ENCODE measurements around the gene TMEM151A. TPM values are rescaled to one million over a fixed set of nuclear protein-coding genes. Genes with fewer than 3 reads are reported as not detected.

The TMEM151A gene
- total and polyA plus RNA-seq, 2 of the 4 experiments (the other 2 are of a cell fraction) = 0.03 TPM; not detected in 1

- H2BK5ac ChIP-seq (ENCODE audit: low read depth, low read length, poor library complexity, severe bottlenecking) = peak overlapping the region; percentile 100
- H3K4me1 ChIP-seq (ENCODE audit: control insufficient read depth, insufficient read depth, low read length) = peaks cover 43% of the 10 kb centered on the region
- H2AFZ ChIP-seq (replicated peaks; ENCODE audit: low read length, poor library complexity) = peak overlapping the region; percentile 96
- H3K9me3 ChIP-seq (ENCODE audit: control insufficient read depth, insufficient read depth, low read length) = no peaks in the 10 kb centered on the region
- TF ChIP-seq, protein P1, sequence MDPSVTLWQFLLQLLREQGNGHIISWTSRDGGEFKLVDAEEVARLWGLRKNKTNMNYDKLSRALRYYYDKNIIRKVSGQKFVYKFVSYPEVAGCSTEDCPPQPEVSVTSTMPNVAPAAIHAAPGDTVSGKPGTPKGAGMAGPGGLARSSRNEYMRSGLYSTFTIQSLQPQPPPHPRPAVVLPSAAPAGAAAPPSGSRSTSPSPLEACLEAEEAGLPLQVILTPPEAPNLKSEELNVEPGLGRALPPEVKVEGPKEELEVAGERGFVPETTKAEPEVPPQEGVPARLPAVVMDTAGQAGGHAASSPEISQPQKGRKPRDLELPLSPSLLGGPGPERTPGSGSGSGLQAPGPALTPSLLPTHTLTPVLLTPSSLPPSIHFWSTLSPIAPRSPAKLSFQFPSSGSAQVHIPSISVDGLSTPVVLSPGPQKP (IDR thresholded peaks at IDR 0.05; ENCODE audit: borderline replicate concordance, low read depth, low read length) = no peak
- peak overlapping the region; percentile 81 for H2BK20ac ChIP-seq (ENCODE audit: low read depth, low read length)
- H3K4me2 ChIP-seq (ENCODE audit: low read depth, low read length) = no peak overlapping the region; the same call in 1 of the 2 replicates
- H4K8ac ChIP-seq (ENCODE audit: low read depth in 2 of 2, low read length in 2 of 2) = peak overlapping the region; percentile 81 to 95
- 0 out of 2 replicates have a peak overlapping the region, but pooled peaks have one; percentile 29 for H3K56ac ChIP-seq (ENCODE audit: extremely low read depth, insufficient read depth, low read length)
- DNase-seq (no peak), ATAC-seq (ENCODE audit: low read depth) (no peak)
- POLR2A ChIA-PET (ENCODE audit: unreplicated experiment) = no interaction called here
- peak overlapping the region; percentile 100 for H2AK5ac ChIP-seq (ENCODE audit: low read depth, low read length)
- BruUV-seq (replicated peaks) = no TSS peak
- no peaks in the 10 kb centered on the region for H3K27me3 ChIP-seq (ENCODE audit: control insufficient read depth, insufficient read depth, low read length)
- H2BK15ac ChIP-seq (ENCODE audit: low read depth, low read length) = peak overlapping the region; percentile 99; the same call in 2 of the 3 replicates
- H4K5ac ChIP-seq (ENCODE audit: low read depth, low read length) = peak overlapping the region; percentile 88
- in situ Hi-C loops (cut with MboI; ENCODE audit: low sequenced_read_pairs) (no loop called here), intact Hi-C loops (cut with micrococcal nuclease) (no loop called here), dilution Hi-C loops (cut with HindIII; ENCODE audit: low sequenced_read_pairs, unreplicated experiment) (no loop called here)
- peaks cover 29% of the 10 kb centered on the region for H3K9me1 ChIP-seq (ENCODE audit: insufficient read depth, low read length)
- H3K4ac ChIP-seq (ENCODE audit: low read depth, low read length) = peak overlapping the region; percentile 100
- peak overlapping the region; percentile 97 for H2BK120ac ChIP-seq (ENCODE audit: low read depth, low read length)
- H3K27ac ChIP-seq (ENCODE audit: insufficient read depth, low read length) = peak overlapping the region; percentile 79
- peaks cover 0 to 38% of the 10 kb centered on the region in 2 experiments; a peak in 3 of 4 replicates for H3K79me1 ChIP-seq (ENCODE audit: low read depth in 1 of 2, low read length in 2 of 2)
- H3K4me3 ChIP-seq (ENCODE audit: insufficient read depth, low read depth, low read length) = no peak overlapping the region
- H3K23ac ChIP-seq (ENCODE audit: low read depth, low read length) = peak overlapping the region; percentile 74
- H4K20me1 ChIP-seq (ENCODE audit: insufficient read depth, low read length) = no peaks in the 10 kb centered on the region
- CTCF ChIA-PET = no interaction called here
- peak overlapping the region; percentile 97 for H2AK9ac ChIP-seq (replicated peaks; ENCODE audit: low read depth, low read length, poor library complexity)
- H3K9ac ChIP-seq (ENCODE audit: low read depth, low read length) = no peak overlapping the region
- H3K18ac ChIP-seq (ENCODE audit: low read depth, low read length) = peak overlapping the region; percentile 52
- H3K14ac ChIP-seq (replicated peaks; ENCODE audit: low read depth, low read length) = peak overlapping the region; percentile 92
- peak overlapping the region; percentile 100 for H4K91ac ChIP-seq (ENCODE audit: insufficient read depth, low read depth, low read length)
- no peaks in the 10 kb centered on the region for H3K36me3 ChIP-seq (ENCODE audit: control insufficient read depth, insufficient read depth, low read length)
- 94% methylated on average over 5 of the region's 8 CpGs; no CpG with 5 or more reads in 1 of the 2 experiments for WGBS, 2 experiments (ENCODE audit: extremely low coverage in 2 of 2, insufficient read length in 1 of 2)
Observed at GRCh38 chr11:66325263-66325671, 33.6 kb downstream of the TMEM151A start.

Data from IMR-90 (cell line).